Mucosa of stomach (tissue), 1 donor: ENCODE measurements around the gene ZNF664.
A peak's percentile ranks its signal among the peaks of the same experiment; 100 is the strongest.

Experiments used
- H3K27me3 ChIP-seq: one replicate; pipeline ENCODE4 v1.7.0; 2013; ENCODE audit warnings: mild to moderate bottlenecking, low read length; ENCODE audit not compliant: control insufficient read depth, insufficient read depth
- H3K36me3 ChIP-seq: one replicate; pipeline ENCODE4 v1.7.0; 2013; ENCODE audit warnings: low read length; ENCODE audit not compliant: control insufficient read depth, insufficient read depth
- H3K4me1 ChIP-seq: one replicate; pipeline ENCODE4 v1.7.0; 2013; ENCODE audit warnings: mild to moderate bottlenecking, low read length; ENCODE audit not compliant: control insufficient read depth, insufficient read depth
- H3K4me3 ChIP-seq: one replicate; pipeline ENCODE4 v1.7.0; 2013; ENCODE audit warnings: low read length
- H3K9ac ChIP-seq: one replicate; pipeline ENCODE4 v1.7.0; 2013; ENCODE audit warnings: mild to moderate bottlenecking, low read length, moderate library complexity
- H3K9me3 ChIP-seq: one replicate; pipeline ENCODE4 v1.7.0; 2013; ENCODE audit warnings: mild to moderate bottlenecking, low read length, moderate library complexity; ENCODE audit not compliant: control insufficient read depth
- donor health status: Pancreatic carcinoma.

ZNF664 gene

DNA sequence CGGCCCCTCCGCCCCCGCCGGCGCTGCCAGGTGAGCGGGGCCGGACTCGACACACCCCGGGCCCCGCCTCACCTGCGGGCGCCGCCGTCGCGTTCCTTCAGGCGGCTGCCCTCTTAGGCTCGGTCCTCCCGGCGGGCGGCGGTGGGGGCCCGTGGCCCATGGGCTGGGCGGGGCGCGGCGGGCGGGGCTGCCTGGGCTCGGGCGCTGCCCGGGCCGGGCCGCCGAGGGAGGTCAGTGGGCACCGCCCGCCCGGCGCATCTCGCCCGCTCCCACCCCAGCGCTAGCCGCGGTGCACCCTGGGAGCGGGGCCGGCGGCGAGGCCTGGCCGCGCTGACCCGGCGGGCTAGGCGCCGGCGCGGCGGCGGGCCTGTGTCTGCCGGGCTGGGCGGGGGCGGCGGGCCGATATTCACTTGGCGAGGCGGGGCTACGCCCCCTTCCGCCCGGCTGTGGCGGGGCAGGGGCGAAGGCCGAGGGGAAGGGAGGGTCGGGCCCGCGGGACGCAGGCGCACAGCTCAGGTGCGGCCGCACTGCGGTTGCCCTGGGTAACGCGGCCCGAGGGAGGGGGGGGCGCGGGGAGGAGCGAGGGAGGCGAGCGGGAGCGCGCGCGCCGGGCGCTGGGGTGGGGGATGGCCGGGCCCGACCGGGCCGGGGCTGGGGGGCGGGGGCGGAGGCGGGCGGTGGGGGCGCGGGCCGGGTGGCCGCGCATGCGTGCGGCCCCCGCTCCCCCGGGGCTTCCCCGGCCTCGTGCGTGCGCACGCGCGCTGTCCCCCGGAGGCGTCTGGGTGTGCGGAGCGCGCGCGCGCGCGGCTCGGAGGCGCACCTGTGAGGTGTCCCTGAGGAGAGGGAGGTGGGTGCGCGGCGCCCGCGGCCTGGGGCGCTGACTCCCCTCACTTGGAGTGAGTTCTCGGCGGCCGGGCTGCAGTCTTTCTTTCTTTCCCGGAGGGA, at the start of gene ZNF664, which contains the start of gene CCDC92:
ZNF664 (plus strand) TSS at position 759 of the 945 bp plus-strand sequence. CDS start 38,930 bp downstream, outside the sequence.
CCDC92 (minus strand) TSS at position 375 of the 945 bp plus-strand sequence. CDS start 28,526 bp downstream, outside the sequence.
- no peaks in the 10 kb centered on the region for H3K27me3 ChIP-seq
- H3K4me3 ChIP-seq = peak within 1 kb of the TSS; percentile 71
- H3K9me3 ChIP-seq = no peaks in the 10 kb centered on the region
- peak within 1 kb of the TSS; percentile 76 for H3K9ac ChIP-seq
- H3K4me1 ChIP-seq = peaks cover 11% of the 10 kb centered on the region
- peaks cover 5% of the 10 kb centered on the region for H3K36me3 ChIP-seq

GRCh38 chr12:123923927-123924326, 49.1 kb upstream of the ZNF664 start:
- Histone ChIP-seq H3K9ac (no peak overlapping the region), H3K36me3 (no peaks in the 10 kb centered on the region), H3K4me1 (no peaks in the 10 kb centered on the region), H3K9me3 (no peaks in the 10 kb centered on the region), H3K27me3 (peaks cover 4% of the 10 kb centered on the region), H3K4me3 (no peak overlapping the region)

DNA sequence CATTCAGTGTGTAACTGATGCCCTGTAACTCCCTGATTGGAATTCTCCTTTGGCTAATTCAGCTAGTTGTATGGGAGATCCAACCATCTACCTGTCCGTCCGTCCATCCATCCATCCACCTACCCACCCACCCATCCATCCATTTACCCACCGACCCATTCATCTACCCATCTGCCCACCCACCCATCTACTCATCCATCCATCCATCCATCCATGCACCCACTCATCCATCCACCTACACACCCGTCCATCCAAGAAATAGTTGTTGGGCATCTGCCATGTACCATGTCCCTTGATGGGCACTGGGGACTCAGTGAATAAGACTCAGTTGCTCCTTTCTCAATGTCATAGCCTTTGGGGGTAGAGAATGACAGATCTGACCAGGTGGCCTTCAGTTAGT, 48.5 kb upstream of the ZNF664 start:
- H3K4me1 ChIP-seq = no peaks in the 10 kb centered on the region
- H3K9ac ChIP-seq = no peak overlapping the region
- H3K36me3 ChIP-seq = no peaks in the 10 kb centered on the region
- H3K27me3 ChIP-seq = peaks cover 4% of the 10 kb centered on the region
- no peak overlapping the region for H3K4me3 ChIP-seq
- H3K9me3 ChIP-seq = no peaks in the 10 kb centered on the region

GRCh38 chr12:123928274-123928865, 44.6 kb upstream of the ZNF664 start:
- Histone ChIP-seq H3K36me3 (no peaks in the 10 kb centered on the region), H3K4me1 (no peaks in the 10 kb centered on the region), H3K9me3 (no peaks in the 10 kb centered on the region), H3K4me3 (no peak overlapping the region), H3K27me3 (peaks cover 7% of the 10 kb centered on the region), H3K9ac (no peak overlapping the region)

DNA sequence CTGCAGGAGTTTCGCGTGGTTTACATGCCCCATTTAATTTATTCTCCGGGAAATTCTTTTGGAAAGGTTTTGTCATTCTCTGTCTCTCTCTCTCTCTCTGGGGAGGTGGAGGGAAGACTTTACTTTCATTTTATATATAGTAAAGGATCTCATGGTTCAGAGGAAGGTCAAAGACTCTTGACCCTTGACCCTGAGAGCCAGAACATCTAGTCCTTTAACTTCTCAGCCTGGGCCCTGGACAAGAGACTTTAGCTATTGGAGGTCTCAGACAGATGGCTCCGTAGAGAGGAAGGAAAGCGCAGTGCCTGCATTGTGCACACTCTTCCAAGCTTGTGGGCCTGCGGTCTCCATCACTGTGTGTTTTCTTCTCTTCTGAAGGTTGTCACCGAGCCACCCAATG, 44.1 kb upstream of the ZNF664 start:
- Histone ChIP-seq H3K27me3 (peaks cover 9% of the 10 kb centered on the region), H3K4me3 (no peak overlapping the region), H3K36me3 (no peaks in the 10 kb centered on the region), H3K4me1 (no peaks in the 10 kb centered on the region), H3K9me3 (no peaks in the 10 kb centered on the region), H3K9ac (no peak overlapping the region)

- Histone ChIP-seq H3K4me3 (no peak overlapping the region), H3K9ac (no peak overlapping the region), H3K4me1 (no peaks in the 10 kb centered on the region), H3K9me3 (no peaks in the 10 kb centered on the region), H3K27me3 (peaks cover 6% of the 10 kb centered on the region), H3K36me3 (no peaks in the 10 kb centered on the region)
These were observed 43.0 kb upstream of the ZNF664 start for GRCh38 chr12:123929946-123930583.

DNA sequence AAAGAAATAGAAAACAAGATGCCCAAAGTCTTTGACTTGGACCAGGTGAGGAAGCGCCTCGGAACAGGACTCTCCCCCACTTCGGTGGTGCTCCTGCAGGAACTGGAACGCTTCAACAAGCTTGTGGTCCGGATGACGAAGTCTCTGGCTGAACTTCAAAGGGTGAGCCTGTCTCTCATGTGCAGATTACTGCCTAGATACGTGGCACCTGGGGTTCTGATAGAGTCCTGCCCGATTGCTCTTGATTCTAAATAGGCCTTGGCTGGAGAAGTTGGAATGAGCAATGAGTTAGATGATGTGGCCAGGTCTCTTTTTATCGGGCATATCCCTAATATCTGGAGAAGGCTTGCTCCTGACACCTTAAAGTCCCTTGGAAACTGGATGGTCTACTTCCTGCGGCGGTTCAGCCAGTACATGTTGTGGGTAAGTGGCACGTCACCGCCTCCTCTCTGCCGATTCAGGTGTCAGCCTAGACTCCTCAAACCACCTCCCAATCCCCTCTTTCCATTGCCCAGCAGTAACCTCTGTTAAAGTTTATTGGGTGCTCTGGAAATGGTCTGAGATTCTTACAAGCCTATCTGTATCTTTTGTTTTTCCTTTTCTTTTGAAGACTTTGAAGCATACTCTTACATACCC, 41.2 kb upstream of the ZNF664 start:
- H3K27me3 ChIP-seq = peaks cover 6% of the 10 kb centered on the region
- no peaks in the 10 kb centered on the region for H3K9me3 ChIP-seq
- H3K4me3 ChIP-seq = no peak overlapping the region
- no peaks in the 10 kb centered on the region for H3K36me3 ChIP-seq
- no peak overlapping the region for H3K9ac ChIP-seq
- no peaks in the 10 kb centered on the region for H3K4me1 ChIP-seq

DNA sequence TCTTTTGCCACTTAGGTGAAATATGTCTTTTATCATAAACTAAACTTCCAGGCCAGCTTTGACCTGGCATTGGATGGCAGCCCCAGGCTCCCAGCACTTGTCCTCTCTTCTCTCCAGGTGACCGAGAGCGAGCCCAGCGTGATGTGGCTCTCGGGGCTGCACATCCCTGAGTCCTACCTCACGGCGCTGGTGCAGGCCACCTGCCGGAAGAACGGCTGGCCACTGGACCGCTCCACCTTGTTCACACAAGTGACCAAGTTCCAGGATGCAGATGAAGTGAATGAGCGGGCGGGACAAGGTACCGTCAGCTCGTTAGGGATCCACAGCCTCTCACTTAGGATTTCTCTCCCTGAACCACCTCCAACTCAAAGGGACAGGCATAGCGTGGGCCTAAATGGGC, 39.8 kb upstream of the ZNF664 start:
- no peak overlapping the region for H3K4me3 ChIP-seq
- no peak overlapping the region for H3K9ac ChIP-seq
- peaks cover 6% of the 10 kb centered on the region for H3K27me3 ChIP-seq
- H3K4me1 ChIP-seq = no peaks in the 10 kb centered on the region
- H3K9me3 ChIP-seq = no peaks in the 10 kb centered on the region
- H3K36me3 ChIP-seq = no peaks in the 10 kb centered on the region

GRCh38 chr12:123934016-123934620, 38.9 kb upstream of the ZNF664 start:
- Histone ChIP-seq H3K4me1 (no peaks in the 10 kb centered on the region), H3K36me3 (no peaks in the 10 kb centered on the region), H3K27me3 (peaks cover 6% of the 10 kb centered on the region), H3K4me3 (no peak overlapping the region), H3K9ac (no peak overlapping the region), H3K9me3 (no peaks in the 10 kb centered on the region)

DNA sequence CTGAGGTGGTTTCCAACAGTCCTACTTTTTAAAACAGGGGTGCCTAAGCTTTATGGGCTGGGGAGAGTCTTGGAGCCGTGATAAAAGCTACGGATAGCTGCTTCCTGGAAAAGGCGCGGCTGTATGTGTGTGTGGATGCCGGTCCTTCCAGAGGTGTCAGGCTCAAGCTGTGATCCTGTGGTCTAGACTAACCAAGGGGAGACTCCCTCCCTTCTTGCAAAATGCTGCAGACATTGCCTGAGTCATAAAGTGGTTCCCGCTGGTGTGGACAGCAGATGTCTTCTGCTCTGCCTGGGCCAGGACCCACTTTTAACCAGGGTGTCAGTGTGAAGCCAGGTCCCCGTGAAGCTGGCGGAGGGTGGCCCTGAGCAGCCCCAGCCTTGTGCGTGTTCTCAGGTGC, 38.2 kb upstream of the ZNF664 start:
- Histone ChIP-seq H3K4me3 (no peak overlapping the region), H3K4me1 (no peaks in the 10 kb centered on the region), H3K27me3 (peaks cover 6% of the 10 kb centered on the region), H3K36me3 (no peaks in the 10 kb centered on the region), H3K9ac (no peak overlapping the region), H3K9me3 (no peaks in the 10 kb centered on the region)

- H3K36me3 ChIP-seq = no peaks in the 10 kb centered on the region
- no peak overlapping the region for H3K4me3 ChIP-seq
- H3K4me1 ChIP-seq = no peaks in the 10 kb centered on the region
- no peaks in the 10 kb centered on the region for H3K9me3 ChIP-seq
- H3K9ac ChIP-seq = no peak overlapping the region
- peaks cover 3% of the 10 kb centered on the region for H3K27me3 ChIP-seq
These were observed 37.1 kb upstream of the ZNF664 start for GRCh38 chr12:123935956-123936355.
